Measurements from ENCODE around the gene CHCHD5. TPM values are rescaled to one million over a fixed set of nuclear protein-coding genes. Genes with fewer than 3 reads are reported as not detected.

The CHCHD5 gene
- total and polyA plus RNA-seq, 2 of the 8 experiments (the other 6 are each of a cell fraction or from before 2014, with no cell fraction given) = 27.2 to 71.5 TPM

- TF ChIP-seq KDM4A (IDR thresholded peaks at IDR 0.05; ENCODE audit: low read depth, low read length, severe bottlenecking) (no peak), YY1 (IDR thresholded peaks at IDR 0.05; ENCODE audit: low read depth, low read length) (no peak), POU5F1 (IDR thresholded peaks at IDR 0.05; ENCODE audit: low read depth, low read length) (no peak), MAX (IDR thresholded peaks at IDR 0.05) (no peak)
These were observed 37.5 kb downstream of the CHCHD5 start (continued) for GRCh38 chr2:112621790-112622527.

All from H1 (cell line).